CD1c-positive myeloid dendritic cell (primary cell): Measurements from ENCODE around the gene RGPD3.
"Not testable (repeated sequence)": the region's sequence is repeated elsewhere in the genome, so short reads cannot be mapped to it uniquely, and the experiment has no call there.

Source experiments
- DNase-seq: peaks from one replicate; pipeline ENCODE4 v3.0.0-alpha.2; 2016; ENCODE audit errors: extremely low spot score

Gene RGPD3

DNA sequence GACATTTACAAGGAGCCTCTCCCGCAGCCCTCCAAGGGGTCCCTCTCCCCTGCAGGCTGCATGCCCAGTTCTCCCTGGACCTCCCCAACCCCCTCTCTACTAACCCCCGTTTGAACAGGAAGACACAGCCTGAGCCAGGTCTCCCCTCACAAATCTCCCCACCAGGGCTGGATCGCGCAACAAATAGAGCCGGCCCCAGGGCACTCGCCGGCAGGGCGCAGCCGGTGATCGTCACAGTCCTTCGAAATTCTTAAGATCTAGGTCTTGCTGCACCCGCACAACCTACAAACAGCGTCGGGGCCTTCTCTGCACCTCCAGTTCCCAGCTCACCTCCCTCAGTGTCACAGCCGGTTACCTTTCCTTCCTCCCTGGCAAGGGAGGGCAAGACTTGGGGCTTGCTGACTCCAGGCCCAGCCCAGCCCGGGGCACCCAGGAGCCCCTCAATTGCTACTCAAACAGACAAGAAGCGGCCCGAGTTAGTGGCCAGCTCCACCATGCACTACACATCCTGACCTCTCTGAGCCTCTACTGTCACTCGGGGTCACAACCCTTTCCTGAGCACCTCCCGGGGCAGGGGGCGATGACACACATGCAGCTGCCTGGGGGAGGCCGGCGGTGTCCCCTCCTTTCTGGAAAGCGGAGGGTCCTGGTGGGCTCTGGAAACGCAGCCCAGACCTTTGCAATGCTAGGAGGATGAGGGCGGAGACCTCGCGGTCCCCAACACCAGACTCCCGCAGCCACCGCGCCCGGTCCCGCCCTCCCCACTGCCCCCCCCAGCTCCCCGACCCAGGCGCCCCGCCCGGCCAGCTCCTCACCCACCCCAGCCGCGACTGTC lies 18.6 kb upstream of the RGPD3 start, which contains the start of gene CD8B2:
TSS of gene CD8B2 (plus strand) at position 814 of the 835 bp plus-strand sequence. CDS start 63 bp downstream, outside the sequence.
- DNase-seq = not testable (repeated sequence)

DNA sequence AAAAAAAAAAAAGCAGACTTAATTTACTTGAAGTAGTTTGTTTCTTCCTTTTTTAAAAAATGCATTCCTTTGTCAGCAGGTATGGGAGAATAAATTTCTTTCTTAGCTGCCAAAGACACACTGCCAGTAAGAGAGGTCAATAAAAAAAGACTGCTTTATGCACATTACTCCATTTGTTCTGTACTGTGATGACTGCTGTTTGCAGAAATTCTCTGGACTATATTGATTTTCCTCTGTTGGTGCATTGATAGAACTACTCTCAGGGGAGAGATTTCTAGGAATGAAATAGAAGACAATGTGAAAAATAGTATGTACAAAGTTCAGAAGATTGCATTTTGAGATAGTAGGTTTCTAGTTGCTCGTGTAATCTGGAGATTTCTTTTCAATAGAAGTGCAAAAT lies 11.3 kb upstream of the RGPD3 start:
- not testable (repeated sequence) for DNase-seq

DNA sequence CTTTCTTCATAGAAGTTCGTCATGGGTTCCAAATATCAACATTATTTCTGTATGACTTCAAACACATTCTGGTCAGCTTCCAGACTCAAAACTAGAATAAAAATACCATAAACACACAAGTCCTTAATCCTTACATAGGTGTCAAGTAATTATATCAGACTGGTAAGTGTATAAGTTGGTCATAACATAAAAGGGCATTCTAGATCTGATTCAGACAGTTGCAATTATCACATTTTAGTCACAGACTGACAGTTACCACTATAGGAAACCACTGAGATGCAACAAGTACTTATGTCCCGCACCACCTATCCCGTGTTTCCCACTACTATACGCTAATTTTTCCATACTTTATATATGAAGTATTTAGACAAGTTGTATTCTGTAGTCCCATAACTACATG lies 9.4 kb upstream of the RGPD3 start:
- DNase-seq = not testable (repeated sequence)

DNA sequence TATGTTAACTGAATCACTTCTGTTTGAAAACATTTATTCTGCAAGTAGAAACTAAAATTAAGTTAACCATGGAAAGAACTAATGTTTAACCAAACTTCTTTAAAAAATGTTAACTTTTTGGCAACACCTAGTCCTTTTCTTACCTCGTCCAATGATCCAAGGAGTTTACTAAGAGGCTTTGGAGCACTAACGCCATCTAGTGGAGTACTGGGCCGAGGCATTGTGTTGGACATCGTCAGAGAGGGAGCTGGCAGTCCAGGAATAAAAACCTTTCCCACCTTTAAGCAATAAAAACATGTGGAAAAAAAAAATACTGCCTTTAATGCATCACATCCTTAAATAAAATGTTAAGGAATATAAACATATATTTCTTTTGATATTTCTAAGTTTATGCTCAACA lies 2.4 kb upstream of the RGPD3 start:
- DNase-seq = not testable (repeated sequence)

DNA sequence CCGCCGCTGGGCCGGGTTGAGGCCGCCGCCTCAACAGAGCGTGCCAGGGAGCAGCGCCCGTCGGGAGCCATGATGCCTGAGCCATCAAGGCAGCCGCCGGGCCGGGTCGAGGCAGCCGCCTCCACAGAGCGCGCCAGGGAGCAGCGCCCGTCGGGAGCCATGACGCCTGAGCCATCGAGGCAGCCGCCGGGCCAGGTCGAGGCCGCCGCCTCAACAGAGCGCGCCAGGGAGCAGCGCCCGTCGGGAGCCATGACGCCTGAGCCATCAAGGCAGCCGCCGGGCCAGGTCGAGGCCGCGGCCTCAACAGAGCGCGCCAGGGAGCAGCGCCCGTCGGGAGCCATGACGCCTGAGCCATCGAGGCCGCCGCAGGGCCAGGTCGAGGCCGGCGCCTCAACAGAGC lies 697 bp downstream of the RGPD3 start:
- not testable (repeated sequence) for DNase-seq

DNA sequence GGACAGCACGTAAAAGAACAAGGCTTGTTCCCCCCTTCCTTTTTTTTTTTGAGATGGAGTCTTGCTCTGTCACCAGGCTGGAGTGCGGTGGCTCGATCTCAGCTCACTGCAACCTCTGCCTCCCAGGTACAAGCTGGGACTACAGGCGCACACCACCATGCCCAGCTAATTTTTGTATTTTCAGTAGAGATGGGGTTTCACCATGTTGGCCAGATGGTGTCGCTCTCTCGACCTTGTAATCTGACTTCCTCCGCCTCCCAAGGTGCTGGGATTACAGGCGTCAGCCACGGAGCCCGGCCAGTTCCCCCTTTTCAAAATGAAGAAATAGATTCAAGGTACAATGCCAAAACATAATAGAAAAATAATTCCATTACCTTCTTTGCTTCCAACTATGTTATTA lies 6.3 kb downstream of the RGPD3 start:
- DNase-seq = peak; percentile 44

DNA sequence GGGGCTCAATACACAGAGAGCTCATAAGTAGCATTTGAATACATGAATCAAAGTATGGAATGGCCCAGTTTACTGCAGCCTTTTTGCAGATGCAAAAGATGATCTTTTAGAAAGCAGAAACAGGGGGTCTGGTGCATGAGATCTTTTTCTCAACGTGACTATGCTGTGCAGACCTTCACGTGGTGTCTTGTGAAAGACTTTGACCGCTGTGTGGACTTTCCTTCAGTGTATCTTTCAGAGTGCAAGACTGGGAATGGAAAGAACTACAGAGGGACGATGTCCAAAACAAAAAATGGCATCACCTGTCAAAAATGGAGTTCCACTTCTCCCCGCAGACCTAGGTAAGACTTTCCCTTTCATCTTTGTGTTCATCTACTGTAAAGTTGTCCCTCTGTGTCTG lies 77.5 kb downstream of the RGPD3 start:
- DNase-seq = not testable (repeated sequence)

DNA sequence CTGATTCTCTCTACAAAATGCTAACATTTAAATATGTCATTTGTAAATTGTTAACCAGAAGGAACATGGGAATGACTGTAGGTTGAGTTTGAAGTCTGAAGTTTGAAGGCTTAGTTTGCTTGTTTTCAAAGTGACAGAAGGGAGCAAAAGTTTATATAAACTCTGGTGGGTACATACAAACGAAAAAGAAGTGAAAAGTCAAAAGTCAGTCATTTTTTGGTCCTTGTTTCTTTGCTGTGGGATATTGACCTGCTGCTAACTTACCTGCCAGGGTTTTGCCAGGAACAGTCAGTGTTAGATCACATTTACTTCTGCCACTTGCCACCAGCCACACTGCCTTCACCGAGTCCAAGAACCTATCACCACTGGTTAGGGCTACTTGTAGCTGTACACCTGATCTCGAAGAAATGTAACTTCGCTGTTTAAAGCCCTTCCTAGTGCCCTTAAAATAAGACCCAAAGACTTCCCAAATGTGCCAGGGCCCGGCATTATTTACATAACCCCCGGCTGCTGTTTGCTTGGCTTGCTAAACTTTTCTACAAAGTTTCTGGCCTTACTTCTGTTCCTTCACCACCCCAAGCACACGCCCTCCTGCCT lies 79.3 kb downstream of the RGPD3 start:
- not testable (repeated sequence) for DNase-seq

DNA sequence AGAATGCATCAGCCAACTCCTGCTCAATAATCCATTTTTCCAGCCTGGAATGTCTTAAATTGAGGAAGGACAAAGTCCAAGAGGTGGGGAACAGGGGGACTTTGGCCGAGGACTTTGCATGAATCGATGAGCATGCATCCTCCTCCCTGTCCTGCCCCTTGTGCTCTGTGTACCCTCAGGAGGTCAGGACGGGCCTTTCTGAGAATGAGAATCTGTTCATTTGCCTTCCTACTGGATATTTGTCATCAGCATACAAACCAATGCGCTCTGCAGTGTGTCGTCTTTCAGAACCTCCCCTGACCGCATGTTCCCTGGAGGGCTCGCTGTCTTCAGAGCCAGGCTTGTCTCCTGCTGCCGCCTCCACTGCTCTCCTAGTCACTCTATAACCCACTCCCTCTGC lies 83.7 kb downstream of the RGPD3 start:
- DNase-seq = not testable (repeated sequence)

DNA sequence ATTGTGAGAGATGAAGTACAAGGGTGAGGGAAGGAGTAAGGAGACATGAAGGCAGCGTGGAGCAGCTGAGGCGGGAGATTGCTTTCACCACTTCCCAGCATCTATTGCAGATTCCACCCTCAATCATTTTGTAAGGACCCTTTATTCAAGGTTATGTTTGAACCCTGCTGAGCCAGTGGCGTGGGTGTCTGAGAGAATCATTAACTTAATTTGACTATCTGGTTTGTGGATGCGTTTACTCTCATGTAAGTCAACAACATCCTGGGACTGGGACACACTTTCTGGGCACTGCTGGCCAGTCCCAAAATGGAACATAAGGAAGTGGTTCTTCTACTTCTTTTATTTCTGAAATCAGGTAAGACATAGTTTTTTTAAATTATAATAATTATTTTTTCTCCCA lies 86.3 kb downstream of the RGPD3 start:
- DNase-seq = not testable (repeated sequence)

DNA sequence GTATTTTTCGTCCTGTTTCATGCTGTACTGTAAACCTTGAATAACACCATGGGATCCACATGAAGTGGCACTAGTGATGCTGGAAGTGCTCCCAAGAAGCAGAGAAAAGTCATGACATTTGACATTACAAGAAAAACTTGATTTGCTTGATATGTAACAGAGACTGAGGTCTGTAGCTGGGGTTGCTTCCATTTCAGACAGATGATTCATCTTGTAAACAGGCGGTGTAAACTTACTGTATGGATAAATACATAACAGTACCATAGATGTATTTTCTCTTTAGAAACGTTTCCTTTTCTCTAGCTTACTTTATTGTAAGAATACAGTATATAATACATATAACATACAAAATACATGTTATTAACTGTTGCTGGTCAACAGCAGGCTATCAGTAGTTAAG lies 88.6 kb downstream of the RGPD3 start:
- DNase-seq = not testable (repeated sequence)

DNA sequence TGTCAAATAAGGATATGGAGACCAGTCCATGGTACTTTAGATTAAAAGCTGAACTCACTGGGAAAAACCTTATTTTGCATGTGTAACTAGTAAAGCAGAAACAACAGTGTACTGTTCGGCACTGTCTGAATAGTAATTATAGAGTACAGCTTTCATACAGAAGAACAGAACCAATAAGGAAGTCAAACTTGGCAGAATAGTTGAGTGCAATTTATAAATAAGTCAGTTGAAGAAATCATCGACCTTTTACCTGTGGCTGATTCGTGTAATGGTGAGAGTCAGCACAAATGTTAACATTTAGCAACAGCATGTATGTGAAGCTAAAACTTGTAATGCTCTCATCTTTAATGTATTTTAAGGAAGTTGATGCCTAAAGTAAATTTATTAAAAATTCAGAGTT lies 99.0 kb downstream of the RGPD3 start:
- not testable (repeated sequence) for DNase-seq

DNA sequence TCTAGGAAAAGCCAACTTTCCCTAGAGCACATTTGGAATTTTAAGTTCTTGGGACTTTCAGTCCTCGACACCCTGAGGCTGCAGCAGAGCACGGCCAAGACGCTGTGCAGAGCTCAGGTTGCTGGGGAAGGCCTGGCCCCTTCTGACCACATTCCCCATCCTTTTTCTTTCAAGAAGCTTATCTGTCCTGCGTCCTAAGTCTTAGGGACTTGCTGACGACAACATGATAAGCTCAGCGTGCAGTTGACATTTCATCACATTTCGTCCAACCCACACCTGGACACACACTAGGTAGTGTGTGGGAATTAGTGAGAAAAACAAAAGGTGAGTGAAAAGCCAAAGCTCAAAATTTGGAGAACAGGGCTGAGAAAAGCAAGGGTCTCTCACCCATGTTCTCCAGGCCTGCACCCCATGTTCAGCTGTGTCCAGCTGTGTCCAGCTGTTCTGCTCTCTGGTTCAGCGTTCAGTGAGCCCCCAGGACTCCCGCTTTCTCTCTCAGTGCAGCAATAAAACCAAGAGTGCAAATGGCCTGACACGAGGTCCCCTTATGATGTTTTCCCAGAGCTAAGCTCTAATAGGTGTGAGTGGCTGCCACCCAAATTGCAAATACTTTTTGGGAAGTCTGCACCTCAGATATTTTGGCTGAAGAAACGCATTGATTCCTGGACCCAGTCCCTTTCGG lies 101.9 kb downstream of the RGPD3 start:
- no peak for DNase-seq

DNA sequence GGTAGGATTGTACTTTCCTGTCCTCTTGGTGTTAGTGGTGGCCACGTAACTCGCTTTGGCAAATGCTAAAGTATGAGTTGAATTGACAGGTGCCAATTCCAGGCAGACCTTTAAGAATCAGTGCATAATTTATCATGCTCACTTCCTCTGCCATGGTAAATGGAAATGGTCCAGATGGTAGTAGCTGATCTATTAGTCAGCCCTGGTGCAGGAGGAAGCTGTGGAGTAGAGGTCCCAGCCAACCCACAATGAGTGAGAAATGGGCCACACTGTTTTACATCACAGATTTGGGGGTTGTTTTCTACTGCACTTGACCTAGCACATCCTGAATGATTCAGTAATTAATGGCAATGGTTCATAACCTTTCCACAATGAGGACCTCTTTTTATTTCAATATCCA lies 104.4 kb downstream of the RGPD3 start:
- no peak for DNase-seq

DNA sequence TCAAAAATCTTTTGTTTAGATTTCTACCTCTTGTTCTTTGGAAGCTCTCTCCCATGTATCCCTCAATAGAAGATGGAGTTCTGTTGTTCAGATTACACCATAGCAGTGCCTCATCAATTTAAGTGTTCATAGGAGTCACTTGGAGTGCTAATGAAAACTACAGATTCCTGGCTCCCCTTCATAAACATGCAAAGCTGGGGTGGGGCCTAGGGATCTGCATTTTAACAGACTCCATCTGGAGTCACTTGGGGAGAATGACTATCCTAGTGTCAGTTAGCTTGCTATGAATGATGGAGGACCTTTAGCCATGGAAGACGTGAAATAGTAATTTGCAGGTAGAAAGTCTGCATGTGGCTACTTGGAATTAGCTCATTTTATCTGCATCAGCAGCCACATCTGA lies 105.4 kb downstream of the RGPD3 start:
- no peak for DNase-seq

DNA sequence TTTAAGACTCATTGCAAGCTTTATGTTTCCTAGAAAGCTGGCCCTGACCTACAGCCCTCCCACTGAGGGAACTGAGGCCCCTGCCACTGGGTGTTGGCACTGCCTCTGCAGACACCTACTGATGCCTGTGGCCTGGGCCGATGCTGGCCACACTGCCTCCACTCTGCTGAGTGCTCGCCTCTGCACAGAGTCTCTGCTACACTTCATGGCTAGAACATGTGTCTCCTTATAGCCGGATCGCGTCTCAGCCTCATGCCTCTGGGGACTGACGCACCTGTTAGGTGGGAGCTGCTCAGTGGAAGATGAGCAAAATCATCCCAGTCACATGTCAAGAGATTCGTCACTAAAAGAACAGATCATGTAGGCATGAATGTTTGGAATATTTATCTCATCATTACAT lies 108.7 kb downstream of the RGPD3 start:
- DNase-seq = no peak

DNA sequence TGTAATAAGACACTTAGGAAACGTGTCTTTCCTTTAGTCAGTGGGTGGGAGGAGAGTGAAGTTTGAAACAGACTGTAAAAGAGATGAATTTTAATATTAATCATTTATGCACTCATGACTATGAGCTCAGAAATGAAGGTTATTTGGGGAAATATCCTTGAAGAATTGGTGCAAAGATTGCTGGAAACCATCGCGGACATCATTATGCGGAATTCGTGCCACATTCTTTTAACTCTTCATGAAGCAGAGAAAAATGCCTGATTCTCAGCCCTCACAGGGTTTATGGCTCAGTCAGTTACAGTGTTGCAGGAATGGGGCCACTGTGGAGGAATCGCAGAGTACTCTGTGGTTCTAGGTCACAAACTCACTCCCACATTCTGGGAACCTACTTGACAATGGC lies 109.7 kb downstream of the RGPD3 start:
- DNase-seq = no peak

DNA sequence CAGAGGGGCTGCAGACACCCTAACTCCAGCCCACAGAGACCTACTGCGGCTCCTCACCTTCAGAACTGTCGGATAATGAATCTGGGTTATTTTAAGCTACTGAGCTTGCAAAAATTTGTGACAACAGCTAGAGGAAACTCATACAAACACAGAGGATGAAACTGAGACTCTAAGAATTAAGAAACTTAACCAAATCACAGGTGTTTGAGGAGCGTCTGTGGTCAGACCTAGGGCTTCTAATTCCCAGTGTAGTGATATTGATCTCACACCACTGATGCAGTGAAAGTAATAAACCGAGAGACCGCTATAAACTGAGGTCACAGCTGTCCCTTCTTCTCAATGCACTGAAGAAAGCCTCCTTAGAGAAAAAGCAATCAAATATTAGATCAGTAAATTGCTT lies 110.1 kb downstream of the RGPD3 start:
- no peak for DNase-seq

DNA sequence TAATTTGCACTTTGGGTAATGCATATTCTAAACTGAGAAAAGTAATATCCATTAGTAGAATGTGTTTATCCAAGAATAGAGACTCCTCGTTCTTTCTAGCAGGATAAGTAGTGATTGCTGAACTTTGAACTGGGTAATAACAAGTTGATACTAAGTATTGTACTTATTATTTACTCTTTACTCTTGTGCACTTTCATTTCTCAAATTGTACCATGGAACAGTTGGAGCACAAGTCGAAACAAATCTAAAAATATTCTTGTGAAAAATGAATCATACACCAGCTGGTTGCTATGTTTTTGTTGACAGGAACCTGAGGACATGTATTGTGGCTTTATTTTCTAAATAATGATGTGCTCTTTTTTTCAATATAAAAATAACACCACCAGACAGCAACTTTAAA lies 111.9 kb downstream of the RGPD3 start:
- DNase-seq = no peak

DNA sequence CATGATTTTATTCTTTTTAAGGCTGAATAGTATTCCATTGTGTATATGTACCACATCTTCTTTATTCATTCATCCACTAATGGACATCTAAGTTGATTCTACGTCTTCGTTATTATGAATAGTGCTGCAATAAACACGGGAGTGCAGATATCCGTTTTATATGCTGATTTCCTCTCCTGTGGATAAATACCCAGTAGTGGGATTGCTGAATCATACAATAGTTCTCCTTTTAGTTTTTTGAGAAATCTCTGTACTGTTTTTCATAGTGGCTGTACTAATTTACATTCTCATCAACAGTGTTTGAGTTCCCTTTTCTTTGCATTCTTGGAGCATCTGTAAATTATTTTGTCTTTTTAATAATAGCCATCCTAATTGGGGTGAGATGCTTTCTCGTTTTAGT lies 114.5 kb downstream of the RGPD3 start:
- DNase-seq = peak; percentile 44

DNA sequence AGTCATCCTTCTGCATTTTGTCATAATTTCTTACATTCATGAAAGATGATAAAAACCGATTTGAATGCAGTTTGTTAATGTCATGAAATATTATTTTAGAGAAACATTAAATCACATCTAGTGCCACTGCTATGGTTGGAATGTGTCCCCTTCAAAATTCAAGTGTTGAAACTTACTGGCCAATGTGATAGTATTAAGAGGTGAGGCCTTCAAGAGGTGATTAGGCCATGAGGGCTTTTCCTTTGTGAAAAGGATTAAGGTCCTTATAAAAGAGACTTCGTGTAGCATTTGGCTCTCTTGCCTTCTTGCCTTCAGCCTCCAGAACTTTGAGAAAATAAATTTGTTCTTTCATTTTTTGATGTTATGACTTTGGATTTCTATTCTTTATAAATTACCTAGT lies 117.2 kb downstream of the RGPD3 start:
- no peak for DNase-seq

DNA sequence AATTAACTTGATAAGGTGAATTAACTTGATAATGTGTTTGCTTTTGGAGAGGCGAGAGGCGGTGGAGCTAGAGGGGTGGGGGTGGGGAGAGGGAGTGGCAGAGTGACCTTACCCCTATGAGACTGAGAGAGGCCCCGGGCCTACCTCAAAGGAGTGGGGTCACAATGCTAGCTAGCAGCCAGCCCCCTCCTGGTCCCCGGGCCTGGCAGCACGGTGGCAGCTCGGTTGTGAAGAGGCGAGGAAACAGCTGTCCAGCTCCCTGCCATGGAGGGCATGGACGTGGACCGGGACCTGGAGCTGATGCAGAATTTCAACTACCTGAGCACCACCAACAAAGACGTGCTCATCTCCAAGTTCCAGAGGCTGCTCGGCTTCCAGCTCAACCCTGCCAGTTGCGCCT lies 123.9 kb downstream of the RGPD3 start:
- no peak for DNase-seq

DNA sequence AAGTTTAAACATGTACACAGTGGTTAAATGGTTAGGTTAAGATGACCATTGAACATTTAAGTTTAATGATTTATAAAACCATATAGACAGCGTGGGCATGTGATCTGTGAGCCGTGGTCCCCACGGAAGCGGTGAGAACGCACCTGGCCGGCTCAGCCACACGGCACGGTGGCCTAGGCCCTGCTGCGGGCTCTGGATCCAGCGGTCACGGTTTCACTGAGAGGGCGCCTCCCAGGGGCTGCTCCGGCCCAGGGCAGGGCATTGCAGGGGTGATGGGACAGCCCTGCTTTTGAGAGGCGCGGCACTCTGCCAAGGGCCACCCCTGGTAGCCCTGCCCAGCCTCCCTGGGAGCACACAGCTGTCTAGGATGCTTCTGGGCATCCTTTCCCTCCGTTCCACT lies 124.9 kb downstream of the RGPD3 start:
- DNase-seq = no peak
